NB4 (cell line): Measurements from ENCODE around the gene IL10.

Source experiments
- MAX ChIP-seq: IDR thresholded peaks from 2 replicates; pipeline ENCODE4 v1.6.1; 2011; ENCODE audit warnings: low read depth, low read length
- MYC ChIP-seq: IDR thresholded peaks from 2 replicates; pipeline ENCODE4 v1.6.1; 2011; ENCODE audit warnings: low read depth, low read length
- TF ChIP-seq, protein P1 (sequence below): IDR thresholded peaks from one replicate; pipeline ENCODE4 v1.5.1; 2012; ENCODE audit warnings: low read depth, low read length

GRCh38 chr1:206770531-206771337, 1.6 kb downstream of the IL10 start, which contains the start of gene IL19:
- TF ChIP-seq, protein P1, sequence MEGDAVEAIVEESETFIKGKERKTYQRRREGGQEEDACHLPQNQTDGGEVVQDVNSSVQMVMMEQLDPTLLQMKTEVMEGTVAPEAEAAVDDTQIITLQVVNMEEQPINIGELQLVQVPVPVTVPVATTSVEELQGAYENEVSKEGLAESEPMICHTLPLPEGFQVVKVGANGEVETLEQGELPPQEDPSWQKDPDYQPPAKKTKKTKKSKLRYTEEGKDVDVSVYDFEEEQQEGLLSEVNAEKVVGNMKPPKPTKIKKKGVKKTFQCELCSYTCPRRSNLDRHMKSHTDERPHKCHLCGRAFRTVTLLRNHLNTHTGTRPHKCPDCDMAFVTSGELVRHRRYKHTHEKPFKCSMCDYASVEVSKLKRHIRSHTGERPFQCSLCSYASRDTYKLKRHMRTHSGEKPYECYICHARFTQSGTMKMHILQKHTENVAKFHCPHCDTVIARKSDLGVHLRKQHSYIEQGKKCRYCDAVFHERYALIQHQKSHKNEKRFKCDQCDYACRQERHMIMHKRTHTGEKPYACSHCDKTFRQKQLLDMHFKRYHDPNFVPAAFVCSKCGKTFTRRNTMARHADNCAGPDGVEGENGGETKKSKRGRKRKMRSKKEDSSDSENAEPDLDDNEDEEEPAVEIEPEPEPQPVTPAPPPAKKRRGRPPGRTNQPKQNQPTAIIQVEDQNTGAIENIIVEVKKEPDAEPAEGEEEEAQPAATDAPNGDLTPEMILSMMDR, result no peak
- TF ChIP-seq MAX, result no peak
- no peak for TF ChIP-seq MYC
